HPDE6-E6E7 (cell line): ENCODE data around the gene SPOP.
"Not testable (repeated sequence)": the region's sequence is repeated elsewhere in the genome, so short reads cannot be mapped to it uniquely, and the experiment has no call there.

Experiments
- DNase-seq: peaks from one replicate; pipeline ENCODE4 v3.0.0; 2011; ENCODE audit warnings: missing footprints; ENCODE audit errors: extremely low spot score

The SPOP gene

DNA sequence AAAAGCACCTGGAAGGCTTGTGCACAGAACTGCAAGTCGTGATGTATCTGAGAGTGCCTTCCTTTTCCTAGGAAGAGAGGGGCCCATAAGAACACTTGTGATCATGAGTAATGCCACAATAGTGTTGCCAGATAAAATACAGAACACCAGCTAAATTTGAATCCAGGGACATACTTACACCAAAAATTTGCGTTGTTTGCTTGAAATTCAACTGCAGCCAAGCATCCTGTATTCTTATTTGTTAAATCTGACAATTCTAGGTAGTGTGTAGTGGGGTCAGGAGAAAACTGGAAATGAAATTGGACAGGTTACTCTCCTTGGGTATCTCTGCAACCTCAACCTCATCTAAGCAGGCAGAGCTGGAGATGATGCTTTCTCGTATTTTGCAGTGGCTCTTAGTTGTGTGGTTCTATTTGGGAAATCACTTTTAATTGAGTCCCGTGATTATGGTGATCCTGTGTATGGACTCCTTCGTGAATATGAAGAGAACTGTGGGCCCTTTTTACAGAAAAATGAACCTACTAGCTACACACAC lies 17.9 kb upstream of the SPOP start:
- no peak for DNase-seq

- DNase-seq, result peak; percentile 21
These were observed 17.2 kb upstream of the SPOP start for GRCh38 chr17:49694847-49695697.

DNA sequence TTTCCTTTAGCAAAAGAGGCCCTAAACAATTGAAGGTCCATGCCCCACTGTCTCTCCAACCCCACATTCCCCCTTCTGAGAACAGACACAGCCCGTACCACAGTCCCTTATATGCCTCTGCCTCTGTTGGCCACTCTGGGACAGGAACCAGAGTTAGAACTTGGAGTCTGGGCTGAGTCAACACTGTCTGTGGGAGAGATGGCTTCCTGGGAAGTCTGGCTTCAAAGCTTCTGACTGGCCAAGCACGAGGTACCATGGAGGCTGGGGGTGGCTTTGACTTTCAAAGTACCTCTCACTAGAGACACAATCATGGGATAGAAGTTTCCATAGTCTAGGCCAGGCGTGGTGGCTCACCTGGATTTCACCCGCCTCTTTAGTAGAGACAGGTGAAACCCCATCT lies 14.9 kb upstream of the SPOP start:
- DNase-seq, result no peak

- DNase-seq, result no peak
These were observed 13.8 kb upstream of the SPOP start for GRCh38 chr17:49691677-49692191.

DNA sequence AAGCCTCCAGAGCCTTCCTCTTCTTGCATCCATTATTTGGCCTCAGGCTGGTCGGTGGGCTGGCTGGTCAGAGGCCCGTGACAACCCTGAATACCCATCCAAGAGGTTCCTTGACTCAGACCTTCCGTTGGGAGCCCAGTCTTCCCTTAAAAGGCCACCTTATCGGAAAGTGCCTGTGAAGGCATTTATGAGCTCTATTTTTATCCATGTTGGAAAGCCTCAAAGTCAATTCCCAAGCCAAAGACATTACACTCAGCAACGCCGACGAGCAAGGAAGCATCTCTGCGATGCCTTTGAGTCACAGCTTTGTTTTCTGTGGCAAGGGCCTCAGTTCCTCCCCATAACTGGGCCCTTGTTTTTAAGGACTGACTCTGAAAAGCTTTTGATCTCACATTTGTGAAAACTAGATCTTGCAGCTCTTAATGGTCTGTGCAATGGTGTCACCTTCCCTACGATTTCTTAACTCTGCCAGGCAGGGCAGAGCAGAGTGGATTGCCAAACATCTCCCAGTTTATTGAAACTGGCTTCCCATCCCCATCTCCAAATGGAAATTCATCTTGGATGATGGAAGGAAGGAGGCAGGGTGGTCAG lies 13.3 kb upstream of the SPOP start:
- no peak for DNase-seq

DNA sequence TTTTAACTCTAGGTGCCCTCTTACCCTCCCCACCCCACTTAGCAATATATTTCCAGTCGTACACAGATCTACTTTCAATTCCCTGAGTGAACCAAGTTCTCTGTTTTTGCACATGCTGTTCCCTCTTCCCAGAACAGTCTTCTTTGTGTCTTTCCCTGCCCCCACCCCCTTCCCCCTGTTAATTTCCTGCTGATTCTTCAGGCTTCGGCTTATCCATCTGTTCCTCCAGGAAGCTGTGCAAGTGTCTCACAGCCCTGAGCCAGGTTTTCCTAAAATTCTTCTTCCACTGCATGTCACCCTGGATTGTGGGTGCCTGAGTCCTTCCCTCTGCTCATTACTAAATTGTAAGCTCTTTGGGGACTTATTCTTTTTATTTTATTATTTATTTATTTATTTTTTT lies 12.4 kb upstream of the SPOP start:
- no peak for DNase-seq

- no peak for DNase-seq
These were observed 11.0 kb upstream of the SPOP start for GRCh38 chr17:49688848-49689247.

- no peak for DNase-seq
These were observed 10.1 kb upstream of the SPOP start for GRCh38 chr17:49687878-49688491.

DNA sequence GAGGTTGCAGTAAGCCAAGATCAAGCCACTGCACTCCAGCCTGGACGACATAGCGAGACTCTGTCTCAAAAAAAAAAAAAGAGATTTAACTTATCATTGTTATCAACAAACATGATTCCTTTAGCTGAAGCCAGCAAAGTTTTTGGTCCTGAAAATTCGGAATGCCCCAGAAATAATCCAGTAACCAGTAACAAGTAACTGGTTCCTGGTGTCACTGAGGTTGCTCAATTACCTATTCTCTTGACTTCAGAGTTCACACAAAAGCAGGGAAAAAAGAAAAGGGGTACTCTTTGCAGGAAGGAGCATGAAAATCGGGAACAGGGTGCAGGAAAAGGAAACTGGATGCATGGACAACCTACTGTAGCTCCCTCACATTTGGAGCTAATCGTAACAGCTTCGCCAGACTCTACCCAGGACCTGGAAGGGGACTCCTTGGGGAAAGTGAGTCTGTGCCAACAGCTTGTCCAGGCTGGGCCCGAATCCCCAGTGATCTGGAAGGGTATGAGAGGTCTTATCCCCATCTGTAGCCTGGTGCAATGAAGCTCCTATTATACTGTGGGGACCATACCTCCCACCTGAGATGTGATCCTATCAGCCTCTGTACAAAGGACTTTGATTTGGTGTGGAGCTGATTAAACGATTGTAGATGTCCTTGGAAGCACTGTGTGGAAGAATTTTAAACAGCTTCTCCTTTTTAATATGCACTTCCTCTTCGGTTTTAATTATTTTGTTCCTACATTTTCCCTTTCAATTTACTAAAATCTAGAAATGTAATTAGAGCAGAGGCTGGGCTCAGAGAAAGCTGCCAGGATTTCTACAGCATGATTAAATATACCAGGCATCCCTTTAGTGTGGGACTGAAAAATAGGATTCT lies 3.4 kb upstream of the SPOP start:
- no peak for DNase-seq

- DNase-seq, result no peak
These were observed 2.4 kb upstream of the SPOP start for GRCh38 chr17:49680314-49680713.

- peak; percentile 99 for DNase-seq
These were observed 564 bp downstream of the SPOP start for GRCh38 chr17:49677134-49677932.

- no peak for DNase-seq
These were observed 1.5 kb downstream of the SPOP start for GRCh38 chr17:49676276-49676868.

DNA sequence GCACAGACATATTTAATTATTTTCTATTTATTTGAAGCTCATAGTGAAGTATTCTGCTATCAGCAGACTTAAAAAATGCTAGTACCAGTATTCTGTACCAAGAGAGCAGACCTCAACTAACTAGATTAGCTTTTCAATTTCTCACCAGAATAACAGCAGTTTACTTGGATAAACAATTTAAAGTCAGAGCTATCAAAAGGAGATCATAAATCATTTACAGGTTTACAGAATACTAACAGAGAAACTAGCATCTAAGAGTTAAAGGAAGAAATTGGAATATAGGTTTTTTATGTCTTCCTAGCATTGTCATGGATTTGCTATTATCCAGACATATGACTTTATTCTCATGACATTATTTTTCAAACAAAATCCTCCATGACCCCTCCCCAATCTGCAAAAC lies 3.4 kb downstream of the SPOP start:
- DNase-seq, result no peak

GRCh38 chr17:49673679-49674078 lies 4.2 kb downstream of the SPOP start:
- not testable (repeated sequence) for DNase-seq

- DNase-seq, result no peak
These were observed 7.3 kb downstream of the SPOP start for GRCh38 chr17:49670641-49671040.

DNA sequence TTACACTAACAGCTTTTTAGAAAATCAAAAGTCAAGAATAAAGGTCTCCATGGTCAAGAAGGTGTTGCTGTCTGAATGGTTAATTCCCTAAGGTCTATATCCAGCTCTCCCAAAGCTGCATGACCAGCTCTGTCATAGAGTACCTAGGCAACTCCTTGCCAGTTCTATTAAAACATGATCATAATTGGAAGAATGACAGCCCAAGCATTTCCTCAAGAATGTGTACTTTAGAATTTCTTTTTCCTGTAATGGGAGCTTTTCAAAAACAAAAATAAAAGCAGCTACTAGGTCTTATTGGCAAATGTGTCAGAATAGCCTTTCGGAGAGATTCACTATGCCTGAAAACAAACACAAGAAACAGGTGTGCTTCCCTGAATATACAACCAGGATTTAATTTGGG lies 7.9 kb downstream of the SPOP start:
- DNase-seq, result no peak

DNA sequence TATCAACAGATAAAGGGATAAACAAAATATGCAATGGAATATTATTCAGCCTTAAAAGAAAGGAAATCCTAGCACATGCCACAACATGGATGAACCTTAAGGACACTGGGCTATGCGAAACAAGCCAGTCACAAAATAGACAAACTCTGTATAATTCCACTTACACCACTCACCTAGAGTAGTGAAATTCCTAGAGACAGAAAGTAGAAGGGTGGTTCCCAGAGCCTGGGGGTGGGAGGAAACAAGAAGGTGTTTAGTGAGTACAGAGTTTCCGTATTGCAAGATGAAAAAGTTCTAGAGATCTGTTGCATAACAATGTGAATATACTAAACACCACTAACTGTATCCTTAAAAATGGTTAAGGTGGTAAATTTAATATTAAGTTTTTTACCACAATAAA lies 10.0 kb downstream of the SPOP start:
- no peak for DNase-seq

DNA sequence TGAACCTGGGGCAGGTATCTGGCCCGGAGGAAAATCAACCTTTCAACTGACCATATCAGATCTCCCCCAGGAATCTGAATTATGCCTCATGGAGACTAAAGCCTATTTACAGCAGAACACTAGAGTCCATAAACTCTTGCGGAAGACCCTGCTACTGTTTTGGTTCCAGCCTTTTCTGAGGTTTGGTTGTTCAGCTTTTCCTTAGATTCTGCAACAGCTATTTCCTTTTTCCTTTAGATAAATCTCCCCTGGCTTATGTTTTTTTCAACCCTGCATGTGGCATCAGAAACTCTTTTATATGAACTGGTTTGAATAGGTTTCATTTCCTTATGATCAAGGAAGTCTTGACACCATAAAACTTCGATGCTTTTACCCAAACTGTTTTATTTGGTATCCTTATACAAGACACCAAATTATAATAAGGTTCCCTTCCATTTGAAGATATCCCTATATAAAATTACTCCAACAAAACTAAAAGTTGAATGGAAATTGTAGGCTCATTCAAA lies 13.1 kb downstream of the SPOP start:
- no peak for DNase-seq

DNA sequence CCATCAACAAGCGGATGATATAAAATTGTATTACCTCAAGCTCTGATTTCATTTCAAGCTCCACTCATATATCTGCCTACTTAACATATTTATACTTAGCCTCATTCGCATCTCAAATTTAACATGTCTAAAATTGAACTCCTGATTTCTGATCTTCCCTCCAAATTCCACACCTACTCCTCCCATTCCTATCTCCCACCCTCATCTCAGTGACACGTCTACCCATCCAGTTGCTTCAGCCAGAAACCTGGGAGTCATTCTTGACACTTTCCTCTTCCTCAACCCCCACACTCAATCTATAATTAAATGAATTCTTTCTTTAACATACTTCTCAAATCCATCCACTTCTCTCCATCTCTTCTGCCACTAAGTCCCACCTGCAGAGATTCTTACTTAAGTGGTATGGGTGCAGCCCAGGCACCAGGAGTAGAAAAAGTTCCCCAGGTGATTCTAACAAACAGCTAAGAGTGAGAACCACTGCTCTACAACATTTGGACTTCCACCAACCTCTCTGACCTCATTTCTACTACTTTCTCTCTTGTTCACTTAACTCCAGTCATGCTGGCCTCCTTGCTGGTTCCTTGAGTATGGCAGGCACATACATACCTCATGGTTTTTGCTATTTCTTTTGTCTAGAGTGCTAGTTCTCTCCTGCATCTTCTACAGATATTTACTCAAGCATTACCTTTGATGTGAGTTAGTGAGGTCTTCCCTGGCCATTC lies 18.1 kb downstream of the SPOP start:
- DNase-seq, result no peak
